H1 (cell line): ENCODE results near the gene CAMK2A. TPM values are rescaled to one million over a fixed set of nuclear protein-coding genes. Genes with fewer than 3 reads are reported as not detected.

Experiments
- CTBP2 ChIP-seq: IDR thresholded peaks from 2 replicates; pipeline ENCODE4 v1.7.0; 2011; ENCODE audit warnings: borderline replicate concordance, mild to moderate bottlenecking, moderate library complexity, mixed read lengths, low read length; ENCODE audit not compliant: insufficient read depth, insufficient read length
- FOSL1 ChIP-seq: IDR thresholded peaks from 2 replicates; pipeline ENCODE4 v1.6.1; 2011; ENCODE audit warnings: mild to moderate bottlenecking, low read depth, low read length, moderate library complexity; ENCODE audit not compliant: insufficient read depth
- GABPA ChIP-seq: IDR thresholded peaks from 2 replicates; pipeline ENCODE4 v1.6.1; 2011; ENCODE audit warnings: mild to moderate bottlenecking, low read length, moderate library complexity, borderline replicate concordance; ENCODE audit not compliant: insufficient read depth
- POU5F1 ChIP-seq: IDR thresholded peaks from 2 replicates; pipeline ENCODE4 v1.6.1; 2011; ENCODE audit warnings: low read depth, mild to moderate bottlenecking, low read length, moderate library complexity
- RBBP5 ChIP-seq: IDR thresholded peaks from 2 replicates; pipeline ENCODE4 v1.7.1; 2012; ENCODE audit warnings: low read depth, mild to moderate bottlenecking, inconsistent platforms, low read length, moderate library complexity, borderline replicate concordance
- SUZ12 ChIP-seq: fragments of 200-600 bp; sonication (generic); IDR thresholded peaks from 2 replicates; pipeline ENCODE4 v1.6.1; 2012; ENCODE audit warnings: mild to moderate bottlenecking, inconsistent platforms, low read length, moderate library complexity, mixed read lengths
- TCF12 ChIP-seq: IDR thresholded peaks from 2 replicates; pipeline ENCODE4 v1.6.1; 2011; ENCODE audit warnings: low read depth, mild to moderate bottlenecking, low read length
- polyA plus RNA-seq, 7 experiments: library from polyadenylated mRNA; depleted of rRNA in 3 of 7; stranded (reverse) in 5 of 7; unstranded in 2 of 7; fragments of >200 nt in 5 of 7; fragments of 200-250 nt in 2 of 7; gene quantifications; 1 replicate in 5 of 7; 2 replicates in 1 of 7; 4 replicates in 1 of 7; pipeline versions ENCODE4 v1.2.1 to v1.2.3, GENCODE V29; 2011 to 2013; ENCODE audit warnings: missing spikeins in 2 of 7, mixed read lengths in 2 of 7
- total RNA-seq: library from RNA; stranded (reverse); fragmentation: NEBNext Ultra II Directional; extraction: Animal tissue kit (Norgen Biotek cat#: 25700); gene quantifications from 2 replicates; pipeline ENCODE4 v1.2.1, GENCODE V29; 2021
- TF ChIP-seq, protein P1 (sequence below): IDR thresholded peaks from 2 replicates; pipeline ENCODE4 v1.6.1; 2012; ENCODE audit warnings: low read length, inconsistent platforms
- TF ChIP-seq, protein P2 (sequence below): IDR thresholded peaks from 2 replicates; pipeline ENCODE4 v1.6.1; 2011; ENCODE audit warnings: low read depth, mild to moderate bottlenecking, low read length; ENCODE audit not compliant: insufficient read depth
- TF ChIP-seq, protein P3 (sequence below): IDR thresholded peaks from 2 replicates; pipeline ENCODE4 v1.6.1; 2011; ENCODE audit warnings: low read length, improper control_type of control experiment

Gene CAMK2A
- total and polyA plus RNA-seq, 2 of the 8 experiments (the other 6 are each of a cell fraction or from before 2014, with no cell fraction given): 0.20 to 0.28 TPM

- TF ChIP-seq, protein P1, sequence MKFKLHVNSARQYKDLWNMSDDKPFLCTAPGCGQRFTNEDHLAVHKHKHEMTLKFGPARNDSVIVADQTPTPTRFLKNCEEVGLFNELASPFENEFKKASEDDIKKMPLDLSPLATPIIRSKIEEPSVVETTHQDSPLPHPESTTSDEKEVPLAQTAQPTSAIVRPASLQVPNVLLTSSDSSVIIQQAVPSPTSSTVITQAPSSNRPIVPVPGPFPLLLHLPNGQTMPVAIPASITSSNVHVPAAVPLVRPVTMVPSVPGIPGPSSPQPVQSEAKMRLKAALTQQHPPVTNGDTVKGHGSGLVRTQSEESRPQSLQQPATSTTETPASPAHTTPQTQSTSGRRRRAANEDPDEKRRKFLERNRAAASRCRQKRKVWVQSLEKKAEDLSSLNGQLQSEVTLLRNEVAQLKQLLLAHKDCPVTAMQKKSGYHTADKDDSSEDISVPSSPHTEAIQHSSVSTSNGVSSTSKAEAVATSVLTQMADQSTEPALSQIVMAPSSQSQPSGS: no peak
- no peak for TF ChIP-seq RBBP5
- TF ChIP-seq GABPA: no peak
- no peak for TF ChIP-seq CTBP2
- TF ChIP-seq SUZ12: no peak
- TF ChIP-seq TCF12: no peak
- TF ChIP-seq, protein P2, sequence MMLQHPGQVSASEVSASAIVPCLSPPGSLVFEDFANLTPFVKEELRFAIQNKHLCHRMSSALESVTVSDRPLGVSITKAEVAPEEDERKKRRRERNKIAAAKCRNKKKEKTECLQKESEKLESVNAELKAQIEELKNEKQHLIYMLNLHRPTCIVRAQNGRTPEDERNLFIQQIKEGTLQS: no peak
- TF ChIP-seq FOSL1: no peak
- TF ChIP-seq POU5F1: no peak
- TF ChIP-seq, protein P3, sequence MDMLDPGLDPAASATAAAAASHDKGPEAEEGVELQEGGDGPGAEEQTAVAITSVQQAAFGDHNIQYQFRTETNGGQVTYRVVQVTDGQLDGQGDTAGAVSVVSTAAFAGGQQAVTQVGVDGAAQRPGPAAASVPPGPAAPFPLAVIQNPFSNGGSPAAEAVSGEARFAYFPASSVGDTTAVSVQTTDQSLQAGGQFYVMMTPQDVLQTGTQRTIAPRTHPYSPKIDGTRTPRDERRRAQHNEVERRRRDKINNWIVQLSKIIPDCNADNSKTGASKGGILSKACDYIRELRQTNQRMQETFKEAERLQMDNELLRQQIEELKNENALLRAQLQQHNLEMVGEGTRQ: no peak
Observed at GRCh38 chr5:150239099-150239793, 50.3 kb downstream of the CAMK2A start (continued).
